GM23338 (cell line): ENCODE data around the gene CEP135. TPM values are rescaled to one million over a fixed set of nuclear protein-coding genes. Genes with fewer than 3 reads are reported as not detected.

ENCODE experiments used
- ATAC-seq: fragments of 200-7000 bp; cut with Tn5 transposase; 3 replicates; pipeline ENCODE4 v1.9.1; 2020
- DNase-seq: peaks from one replicate; pipeline ENCODE4 v3.0.0-alpha.2; 2015; ENCODE audit warnings: low spot score
- H2AFZ ChIP-seq: fragments of 200-600 bp; sonication (generic); 2 replicates; pipeline ENCODE4 v1.8.0; 2016; ENCODE audit warnings: antibody characterized with exemption, mild to moderate bottlenecking, moderate library complexity
- H3F3A ChIP-seq: fragments of 200-600 bp; sonication (generic); replicated peaks from 2 replicates; pipeline ENCODE4 v1.8.0; 2017; ENCODE audit warnings: antibody characterized with exemption, mixed run types, low read depth
- H3K27ac ChIP-seq: fragments of 200-600 bp; sonication (generic); 2 replicates; pipeline ENCODE4 v1.6.1; 2016; ENCODE audit warnings: low read depth
- H3K27me3 ChIP-seq: fragments of 200-600 bp; sonication (generic); 2 replicates; pipeline ENCODE4 v1.8.0; 2016; ENCODE audit warnings: mild to moderate bottlenecking, mixed run types, moderate library complexity; ENCODE audit not compliant: insufficient read depth
- H3K36me3 ChIP-seq: fragments of 200-600 bp; sonication (generic); 2 replicates; pipeline ENCODE4 v1.8.0; 2016; ENCODE audit warnings: mild to moderate bottlenecking; ENCODE audit not compliant: insufficient read depth
- H3K4me1 ChIP-seq: fragments of 200-600 bp; sonication (generic); 2 replicates; pipeline ENCODE4 v1.8.0; 2016; ENCODE audit warnings: mild to moderate bottlenecking, moderate library complexity; ENCODE audit not compliant: insufficient read depth
- H3K4me2 ChIP-seq: fragments of 200-600 bp; sonication (generic); 2 replicates; pipeline ENCODE4 v1.7.1; 2017; ENCODE audit warnings: mixed run types
- H3K4me3 ChIP-seq: fragments of 200-600 bp; sonication (generic); 2 replicates; pipeline ENCODE4 v1.6.1; 2016; ENCODE audit warnings: mixed run types
- H3K79me2 ChIP-seq: fragments of 200-600 bp; sonication (generic); replicated peaks from 2 replicates; pipeline ENCODE4 v1.8.0; 2017; ENCODE audit warnings: mild to moderate bottlenecking; ENCODE audit not compliant: insufficient read depth
- H3K9me2 ChIP-seq: fragments of 200-600 bp; sonication (generic); 2 replicates; pipeline ENCODE4 v1.8.0; 2017; ENCODE audit not compliant: insufficient read depth
- H4K20me1 ChIP-seq: fragments of 200-600 bp; sonication (generic); replicated peaks from 2 replicates; pipeline ENCODE4 v1.8.0; 2017; ENCODE audit warnings: mild to moderate bottlenecking; ENCODE audit not compliant: insufficient read depth
- H3K27ac Mint-ChIP-seq: 2 replicates; pipeline ENCODE4 v1.8.0; 2020; ENCODE audit warnings: inconsistent platforms, mild to moderate bottlenecking, moderate library complexity, mixed read lengths
- H3K27me3 Mint-ChIP-seq: 3 replicates; pipeline ENCODE4 v1.8.0; 2022; ENCODE audit warnings: low read depth, mild to moderate bottlenecking, moderate library complexity, mixed read lengths, inconsistent platforms; ENCODE audit not compliant: insufficient read depth, poor library complexity
- H3K36me3 Mint-ChIP-seq: 3 replicates; pipeline ENCODE4 v1.8.0; 2021; ENCODE audit warnings: low read depth, mild to moderate bottlenecking, inconsistent platforms, moderate library complexity, mixed read lengths
- H3K4me1 Mint-ChIP-seq: 3 replicates; pipeline ENCODE4 v1.8.0; 2020; ENCODE audit warnings: mild to moderate bottlenecking, inconsistent platforms, mixed read lengths
- H3K4me3 Mint-ChIP-seq: 3 replicates; pipeline ENCODE4 v1.8.0; 2021; ENCODE audit warnings: moderate library complexity, mild to moderate bottlenecking, inconsistent platforms, mixed read lengths
- H3K9me3 Mint-ChIP-seq: 3 replicates; pipeline ENCODE4 v1.8.0; 2020; ENCODE audit warnings: moderate library complexity, mild to moderate bottlenecking, inconsistent platforms, mixed read lengths
- CREB1 ChIP-seq: fragments of 250-450 bp; sonication (Bioruptor Pico); IDR thresholded peaks from 2 replicates; pipeline ENCODE4 v1.5.0; 2020; ENCODE audit warnings: low read depth, mild to moderate bottlenecking, moderate library complexity
- EZH2 ChIP-seq: fragments of 200-600 bp; sonication (generic); IDR thresholded peaks from one replicate; pipeline ENCODE4 v1.8.0; 2017; ENCODE audit warnings: antibody characterized with exemption, mild to moderate bottlenecking, low read depth; ENCODE audit not compliant: unreplicated experiment
- EZH2phosphoT487 ChIP-seq: fragments of 200-600 bp; sonication (generic); IDR thresholded peaks from one replicate; pipeline ENCODE4 v1.8.1; 2018; ENCODE audit warnings: antibody characterized with exemption; ENCODE audit not compliant: unreplicated experiment
- JUNB ChIP-seq: IDR thresholded peaks from one replicate; pipeline ENCODE4 v1.6.1; 2016; ENCODE audit warnings: antibody characterized with exemption; ENCODE audit not compliant: unreplicated experiment
- NANOG ChIP-seq: IDR thresholded peaks from 2 replicates; pipeline ENCODE4 v1.6.1; 2016; ENCODE audit warnings: antibody characterized with exemption, borderline replicate concordance
- POLR2AphosphoS5 ChIP-seq: IDR thresholded peaks from 2 replicates; pipeline ENCODE4 v1.6.1; 2016; ENCODE audit warnings: antibody characterized with exemption, low read depth
- STAT1 ChIP-seq: IDR thresholded peaks from one replicate; pipeline ENCODE4 v1.6.1; 2016; ENCODE audit warnings: antibody characterized with exemption; ENCODE audit not compliant: unreplicated experiment
- ZNF114 ChIP-seq: fragments of 250-450 bp; sonication (Bioruptor Pico); IDR thresholded peaks from 2 replicates; pipeline ENCODE4 v1.5.0; 2020; ENCODE audit warnings: mild to moderate bottlenecking, moderate library complexity
- ZNF331 ChIP-seq: fragments of 250-450 bp; sonication (Bioruptor Pico); IDR thresholded peaks from 2 replicates; pipeline ENCODE4 v1.5.0; 2020; ENCODE audit warnings: low read depth, mild to moderate bottlenecking, moderate library complexity
- polyA plus RNA-seq: library from polyadenylated mRNA; unstranded; fragments of >200 nt; fragmentation: Nextera tagmentation; extraction: Ambion mirVana; gene quantifications from 2 replicates; pipeline ENCODE4 v1.2.1, GENCODE V29; 2016
- total RNA-seq: library from RNA; depleted of rRNA; stranded (reverse); fragments of >200 nt; shearing (Covaris generic); gene quantifications from 2 replicates; pipeline ENCODE4 v1.2.3, GENCODE V29; 2014
- TF ChIP-seq, protein P1 (sequence below): IDR thresholded peaks from 2 replicates; pipeline ENCODE4 v1.6.1; 2016; ENCODE audit warnings: antibody characterized with exemption
- TF ChIP-seq, protein P2 (sequence below): fragments of 250-450 bp; sonication (Bioruptor Pico); IDR thresholded peaks from 2 replicates; pipeline ENCODE4 v1.5.0; 2020; ENCODE audit warnings: mild to moderate bottlenecking, moderate library complexity
- TF ChIP-seq, protein P3 (sequence below), 2 experiments: fragments of 200-600 bp in 1 of 2; sonication (generic) in 1 of 2; conservative IDR thresholded peaks; 2 replicates each; pipeline versions ENCODE4 v1.5.1 to v1.6.1; 2016 to 2017; ENCODE audit warnings: antibody characterized with exemption in 2 of 2, low read depth in 2 of 2, mild to moderate bottlenecking in 2 of 2, moderate library complexity in 1 of 2
- TF ChIP-seq, protein P4 (sequence below): IDR thresholded peaks from one replicate; pipeline ENCODE4 v1.6.1; 2018; ENCODE audit warnings: antibody characterized with exemption; ENCODE audit not compliant: unreplicated experiment

Gene CEP135
- total and polyA plus RNA-seq, 2 experiments from 2014 or later: 11.8 to 15.7 TPM

DNA sequence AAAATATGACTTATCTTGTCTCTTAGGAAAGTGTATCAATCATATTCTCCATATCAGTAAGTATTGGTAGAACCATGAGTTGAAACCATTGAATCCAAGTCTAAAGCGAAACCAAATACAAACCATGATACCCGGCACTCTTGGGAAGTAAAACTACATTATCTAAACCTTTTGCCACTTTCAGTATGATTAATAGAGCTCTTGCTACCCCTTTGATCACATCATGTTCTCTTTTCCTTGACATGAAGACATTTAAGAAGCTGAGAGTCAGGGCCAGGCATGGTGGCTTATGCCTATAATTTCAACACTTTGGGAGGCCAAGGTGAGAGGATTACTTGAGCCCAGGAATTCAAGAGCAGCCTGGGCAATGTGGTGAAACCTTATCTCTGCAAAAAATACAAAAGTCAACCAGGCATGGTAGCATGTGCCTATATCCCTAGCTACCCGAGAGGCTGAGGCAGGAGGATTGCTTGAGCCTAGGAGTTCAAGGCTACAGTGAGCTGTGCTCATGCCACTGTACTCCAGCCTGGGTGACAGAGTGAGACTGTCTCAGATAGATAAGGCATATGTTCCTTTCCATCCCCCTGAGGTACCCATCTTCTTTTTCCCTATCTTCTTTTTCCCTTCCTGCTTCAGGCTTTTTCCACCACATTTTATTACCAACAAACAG lies 45.4 kb downstream of the CEP135 start:
- Mint-ChIP-seq H3K4me1 (peaks cover 35% of the 10 kb centered on the region), H3K27ac (no peak overlapping the region), H3K9me3 (no peaks in the 10 kb centered on the region), H3K4me3 (no peak overlapping the region), H3K36me3 (peaks cover 1% of the 10 kb centered on the region; the same call in 2 of the 3 replicates), H3K27me3 (no peaks in the 10 kb centered on the region)
- Histone ChIP-seq H3K4me1 (peaks cover 29% of the 10 kb centered on the region), H2AFZ (no peak overlapping the region), H3K4me3 (no peak overlapping the region), H3K79me2 (no peaks in the 10 kb centered on the region), H3F3A (no peaks in the 10 kb centered on the region), H4K20me1 (no peaks in the 10 kb centered on the region), H3K27ac (no peak overlapping the region), H3K9me2 (no peaks in the 10 kb centered on the region), H3K4me2 (no peak overlapping the region), H3K36me3 (no peaks in the 10 kb centered on the region), H3K27me3 (no peaks in the 10 kb centered on the region)
- DNase-seq (no peak), ATAC-seq (no peak)
- TF ChIP-seq EZH2phosphoT487 (no peak), JUNB (no peak), EZH2 (no peak), NANOG (no peak), POLR2AphosphoS5 (no peak), ZNF331 (CRISPR knock-in tag) (no peak), ZNF114 (CRISPR knock-in tag) (no peak), STAT1 (no peak), CREB1 (CRISPR knock-in tag) (no peak)
- TF ChIP-seq, protein P1, sequence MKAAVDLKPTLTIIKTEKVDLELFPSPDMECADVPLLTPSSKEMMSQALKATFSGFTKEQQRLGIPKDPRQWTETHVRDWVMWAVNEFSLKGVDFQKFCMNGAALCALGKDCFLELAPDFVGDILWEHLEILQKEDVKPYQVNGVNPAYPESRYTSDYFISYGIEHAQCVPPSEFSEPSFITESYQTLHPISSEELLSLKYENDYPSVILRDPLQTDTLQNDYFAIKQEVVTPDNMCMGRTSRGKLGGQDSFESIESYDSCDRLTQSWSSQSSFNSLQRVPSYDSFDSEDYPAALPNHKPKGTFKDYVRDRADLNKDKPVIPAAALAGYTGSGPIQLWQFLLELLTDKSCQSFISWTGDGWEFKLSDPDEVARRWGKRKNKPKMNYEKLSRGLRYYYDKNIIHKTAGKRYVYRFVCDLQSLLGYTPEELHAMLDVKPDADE: no peak
- TF ChIP-seq, protein P2, sequence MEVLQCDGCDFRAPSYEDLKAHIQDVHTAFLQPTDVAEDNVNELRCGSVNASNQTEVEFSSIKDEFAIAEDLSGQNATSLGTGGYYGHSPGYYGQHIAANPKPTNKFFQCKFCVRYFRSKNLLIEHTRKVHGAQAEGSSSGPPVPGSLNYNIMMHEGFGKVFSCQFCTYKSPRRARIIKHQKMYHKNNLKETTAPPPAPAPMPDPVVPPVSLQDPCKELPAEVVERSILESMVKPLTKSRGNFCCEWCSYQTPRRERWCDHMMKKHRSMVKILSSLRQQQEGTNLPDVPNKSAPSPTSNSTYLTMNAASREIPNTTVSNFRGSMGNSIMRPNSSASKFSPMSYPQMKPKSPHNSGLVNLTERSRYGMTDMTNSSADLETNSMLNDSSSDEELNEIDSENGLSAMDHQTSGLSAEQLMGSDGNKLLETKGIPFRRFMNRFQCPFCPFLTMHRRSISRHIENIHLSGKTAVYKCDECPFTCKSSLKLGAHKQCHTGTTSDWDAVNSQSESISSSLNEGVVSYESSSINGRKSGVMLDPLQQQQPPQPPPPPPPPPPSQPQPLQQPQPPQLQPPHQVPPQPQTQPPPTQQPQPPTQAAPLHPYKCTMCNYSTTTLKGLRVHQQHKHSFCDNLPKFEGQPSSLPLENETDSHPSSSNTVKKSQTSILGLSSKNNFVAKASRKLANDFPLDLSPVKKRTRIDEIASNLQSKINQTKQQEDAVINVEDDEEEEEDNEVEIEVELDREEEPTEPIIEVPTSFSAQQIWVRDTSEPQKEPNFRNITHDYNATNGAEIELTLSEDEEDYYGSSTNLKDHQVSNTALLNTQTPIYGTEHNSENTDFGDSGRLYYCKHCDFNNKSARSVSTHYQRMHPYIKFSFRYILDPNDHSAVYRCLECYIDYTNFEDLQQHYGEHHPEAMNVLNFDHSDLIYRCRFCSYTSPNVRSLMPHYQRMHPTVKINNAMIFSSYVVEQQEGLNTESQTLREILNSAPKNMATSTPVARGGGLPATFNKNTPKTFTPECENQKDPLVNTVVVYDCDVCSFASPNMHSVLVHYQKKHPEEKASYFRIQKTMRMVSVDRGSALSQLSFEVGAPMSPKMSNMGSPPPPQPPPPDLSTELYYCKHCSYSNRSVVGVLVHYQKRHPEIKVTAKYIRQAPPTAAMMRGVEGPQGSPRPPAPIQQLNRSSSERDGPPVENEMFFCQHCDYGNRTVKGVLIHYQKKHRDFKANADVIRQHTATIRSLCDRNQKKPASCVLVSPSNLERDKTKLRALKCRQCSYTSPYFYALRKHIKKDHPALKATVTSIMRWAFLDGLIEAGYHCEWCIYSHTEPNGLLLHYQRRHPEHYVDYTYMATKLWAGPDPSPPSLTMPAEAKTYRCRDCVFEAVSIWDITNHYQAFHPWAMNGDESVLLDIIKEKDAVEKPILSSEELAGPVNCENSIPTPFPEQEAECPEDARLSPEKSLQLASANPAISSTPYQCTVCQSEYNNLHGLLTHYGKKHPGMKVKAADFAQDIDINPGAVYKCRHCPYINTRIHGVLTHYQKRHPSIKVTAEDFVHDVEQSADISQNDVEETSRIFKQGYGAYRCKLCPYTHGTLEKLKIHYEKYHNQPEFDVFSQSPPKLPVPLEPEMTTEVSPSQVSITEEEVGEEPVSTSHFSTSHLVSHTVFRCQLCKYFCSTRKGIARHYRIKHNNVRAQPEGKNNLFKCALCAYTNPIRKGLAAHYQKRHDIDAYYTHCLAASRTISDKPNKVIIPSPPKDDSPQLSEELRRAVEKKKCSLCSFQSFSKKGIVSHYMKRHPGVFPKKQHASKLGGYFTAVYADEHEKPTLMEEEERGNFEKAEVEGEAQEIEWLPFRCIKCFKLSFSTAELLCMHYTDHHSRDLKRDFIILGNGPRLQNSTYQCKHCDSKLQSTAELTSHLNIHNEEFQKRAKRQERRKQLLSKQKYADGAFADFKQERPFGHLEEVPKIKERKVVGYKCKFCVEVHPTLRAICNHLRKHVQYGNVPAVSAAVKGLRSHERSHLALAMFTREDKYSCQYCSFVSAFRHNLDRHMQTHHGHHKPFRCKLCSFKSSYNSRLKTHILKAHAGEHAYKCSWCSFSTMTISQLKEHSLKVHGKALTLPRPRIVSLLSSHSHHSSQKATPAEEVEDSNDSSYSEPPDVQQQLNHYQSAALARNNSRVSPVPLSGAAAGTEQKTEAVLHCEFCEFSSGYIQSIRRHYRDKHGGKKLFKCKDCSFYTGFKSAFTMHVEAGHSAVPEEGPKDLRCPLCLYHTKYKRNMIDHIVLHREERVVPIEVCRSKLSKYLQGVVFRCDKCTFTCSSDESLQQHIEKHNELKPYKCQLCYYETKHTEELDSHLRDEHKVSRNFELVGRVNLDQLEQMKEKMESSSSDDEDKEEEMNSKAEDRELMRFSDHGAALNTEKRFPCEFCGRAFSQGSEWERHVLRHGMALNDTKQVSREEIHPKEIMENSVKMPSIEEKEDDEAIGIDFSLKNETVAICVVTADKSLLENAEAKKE (CRISPR knock-in tag): no peak
- TF ChIP-seq, protein P3, sequence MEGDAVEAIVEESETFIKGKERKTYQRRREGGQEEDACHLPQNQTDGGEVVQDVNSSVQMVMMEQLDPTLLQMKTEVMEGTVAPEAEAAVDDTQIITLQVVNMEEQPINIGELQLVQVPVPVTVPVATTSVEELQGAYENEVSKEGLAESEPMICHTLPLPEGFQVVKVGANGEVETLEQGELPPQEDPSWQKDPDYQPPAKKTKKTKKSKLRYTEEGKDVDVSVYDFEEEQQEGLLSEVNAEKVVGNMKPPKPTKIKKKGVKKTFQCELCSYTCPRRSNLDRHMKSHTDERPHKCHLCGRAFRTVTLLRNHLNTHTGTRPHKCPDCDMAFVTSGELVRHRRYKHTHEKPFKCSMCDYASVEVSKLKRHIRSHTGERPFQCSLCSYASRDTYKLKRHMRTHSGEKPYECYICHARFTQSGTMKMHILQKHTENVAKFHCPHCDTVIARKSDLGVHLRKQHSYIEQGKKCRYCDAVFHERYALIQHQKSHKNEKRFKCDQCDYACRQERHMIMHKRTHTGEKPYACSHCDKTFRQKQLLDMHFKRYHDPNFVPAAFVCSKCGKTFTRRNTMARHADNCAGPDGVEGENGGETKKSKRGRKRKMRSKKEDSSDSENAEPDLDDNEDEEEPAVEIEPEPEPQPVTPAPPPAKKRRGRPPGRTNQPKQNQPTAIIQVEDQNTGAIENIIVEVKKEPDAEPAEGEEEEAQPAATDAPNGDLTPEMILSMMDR (conservative IDR thresholded peaks at IDR 0.05; ENCODE audit: low read depth in 2 of 2): no peak
- TF ChIP-seq, protein P4, sequence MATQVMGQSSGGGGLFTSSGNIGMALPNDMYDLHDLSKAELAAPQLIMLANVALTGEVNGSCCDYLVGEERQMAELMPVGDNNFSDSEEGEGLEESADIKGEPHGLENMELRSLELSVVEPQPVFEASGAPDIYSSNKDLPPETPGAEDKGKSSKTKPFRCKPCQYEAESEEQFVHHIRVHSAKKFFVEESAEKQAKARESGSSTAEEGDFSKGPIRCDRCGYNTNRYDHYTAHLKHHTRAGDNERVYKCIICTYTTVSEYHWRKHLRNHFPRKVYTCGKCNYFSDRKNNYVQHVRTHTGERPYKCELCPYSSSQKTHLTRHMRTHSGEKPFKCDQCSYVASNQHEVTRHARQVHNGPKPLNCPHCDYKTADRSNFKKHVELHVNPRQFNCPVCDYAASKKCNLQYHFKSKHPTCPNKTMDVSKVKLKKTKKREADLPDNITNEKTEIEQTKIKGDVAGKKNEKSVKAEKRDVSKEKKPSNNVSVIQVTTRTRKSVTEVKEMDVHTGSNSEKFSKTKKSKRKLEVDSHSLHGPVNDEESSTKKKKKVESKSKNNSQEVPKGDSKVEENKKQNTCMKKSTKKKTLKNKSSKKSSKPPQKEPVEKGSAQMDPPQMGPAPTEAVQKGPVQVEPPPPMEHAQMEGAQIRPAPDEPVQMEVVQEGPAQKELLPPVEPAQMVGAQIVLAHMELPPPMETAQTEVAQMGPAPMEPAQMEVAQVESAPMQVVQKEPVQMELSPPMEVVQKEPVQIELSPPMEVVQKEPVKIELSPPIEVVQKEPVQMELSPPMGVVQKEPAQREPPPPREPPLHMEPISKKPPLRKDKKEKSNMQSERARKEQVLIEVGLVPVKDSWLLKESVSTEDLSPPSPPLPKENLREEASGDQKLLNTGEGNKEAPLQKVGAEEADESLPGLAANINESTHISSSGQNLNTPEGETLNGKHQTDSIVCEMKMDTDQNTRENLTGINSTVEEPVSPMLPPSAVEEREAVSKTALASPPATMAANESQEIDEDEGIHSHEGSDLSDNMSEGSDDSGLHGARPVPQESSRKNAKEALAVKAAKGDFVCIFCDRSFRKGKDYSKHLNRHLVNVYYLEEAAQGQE: no peak
